Osteocyte (in vitro differentiated cells): ENCODE data around the gene HLCS. TPM values are rescaled to one million over a fixed set of nuclear protein-coding genes. Genes with fewer than 3 reads are reported as not detected.

Experiments
- DNase-seq: peaks from one replicate; pipeline ENCODE4 v3.0.0; 2021; ENCODE audit warnings: mixed read lengths; ENCODE audit not compliant: unreplicated experiment; ENCODE audit errors: extremely low spot score
- H3K27ac Mint-ChIP-seq: one replicate; pipeline ENCODE4 v1.8.0; 2021; ENCODE audit warnings: mild to moderate bottlenecking, mixed read lengths; ENCODE audit not compliant: unreplicated experiment
- H3K27me3 Mint-ChIP-seq: one replicate; pipeline ENCODE4 v1.8.0; 2021; ENCODE audit warnings: mixed read lengths; ENCODE audit not compliant: unreplicated experiment
- H3K36me3 Mint-ChIP-seq: one replicate; pipeline ENCODE4 v1.8.0; 2021; ENCODE audit warnings: mixed read lengths; ENCODE audit not compliant: unreplicated experiment
- H3K4me1 Mint-ChIP-seq: one replicate; pipeline ENCODE4 v1.8.0; 2021; ENCODE audit warnings: mixed read lengths; ENCODE audit not compliant: unreplicated experiment
- H3K4me3 Mint-ChIP-seq: one replicate; pipeline ENCODE4 v1.8.0; 2021; ENCODE audit warnings: mild to moderate bottlenecking, moderate library complexity, mixed read lengths; ENCODE audit not compliant: unreplicated experiment
- H3K9me3 Mint-ChIP-seq: one replicate; pipeline ENCODE4 v1.8.0; 2021; ENCODE audit warnings: mixed read lengths; ENCODE audit not compliant: unreplicated experiment
- total RNA-seq: library from RNA; stranded (reverse); gene quantifications from 2 replicates; pipeline ENCODE4 v1.2.1, GENCODE V29; 2021
- TF ChIP-seq, protein P1 (sequence below): fragments of 200-600 bp; sonication (generic); IDR thresholded peaks from 2 replicates; pipeline ENCODE4 v1.5.0; 2021; ENCODE audit warnings: antibody characterized with exemption, mild to moderate bottlenecking, moderate library complexity

The HLCS gene
- total RNA-seq, 1 donor from 2014 or later, result 26.7 TPM

DNA sequence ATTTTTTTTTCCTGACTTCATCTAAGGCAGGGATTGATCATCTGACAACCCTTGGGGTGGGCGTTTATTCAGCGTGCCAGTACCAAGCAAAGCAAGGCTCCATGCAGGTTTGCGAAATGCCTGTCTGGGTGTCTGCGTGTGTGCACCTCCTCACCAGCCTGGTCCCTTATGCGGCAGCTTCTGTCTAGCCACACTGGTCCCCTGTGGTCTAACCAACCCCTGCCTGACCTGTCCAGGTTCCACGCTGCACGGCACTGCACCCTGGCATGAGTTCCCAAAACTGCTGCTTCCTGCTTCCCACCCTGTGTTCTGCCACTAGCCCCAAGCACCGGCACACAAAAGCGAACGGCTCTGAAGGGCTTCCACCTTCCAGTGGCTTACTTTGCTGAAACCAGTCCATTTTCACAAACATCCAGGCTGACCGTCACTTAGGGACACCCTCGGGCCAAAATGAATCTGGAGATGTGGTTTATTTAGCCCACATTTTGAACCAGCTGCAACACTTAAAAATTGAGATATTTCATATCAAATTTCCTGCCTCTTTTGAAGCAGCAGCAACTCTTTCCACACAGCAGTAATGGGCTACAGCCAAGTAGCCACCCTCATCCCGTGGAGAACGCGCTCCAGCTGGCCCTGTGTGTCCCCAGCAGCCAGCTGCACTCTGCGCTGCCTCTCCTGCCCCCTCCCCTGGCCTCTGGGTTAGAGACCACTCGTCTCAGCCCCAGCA, 55.7 kb downstream of the HLCS start:
- DNase-seq, result peak; percentile 85
- peak overlapping the region; percentile 99 for H3K27ac Mint-ChIP-seq
- peak overlapping the region; percentile 57 for H3K4me3 Mint-ChIP-seq
- peaks cover 42% of the 10 kb centered on the region for H3K4me1 Mint-ChIP-seq
- H3K27me3 Mint-ChIP-seq, result no peaks in the 10 kb centered on the region
- TF ChIP-seq, protein P1, sequence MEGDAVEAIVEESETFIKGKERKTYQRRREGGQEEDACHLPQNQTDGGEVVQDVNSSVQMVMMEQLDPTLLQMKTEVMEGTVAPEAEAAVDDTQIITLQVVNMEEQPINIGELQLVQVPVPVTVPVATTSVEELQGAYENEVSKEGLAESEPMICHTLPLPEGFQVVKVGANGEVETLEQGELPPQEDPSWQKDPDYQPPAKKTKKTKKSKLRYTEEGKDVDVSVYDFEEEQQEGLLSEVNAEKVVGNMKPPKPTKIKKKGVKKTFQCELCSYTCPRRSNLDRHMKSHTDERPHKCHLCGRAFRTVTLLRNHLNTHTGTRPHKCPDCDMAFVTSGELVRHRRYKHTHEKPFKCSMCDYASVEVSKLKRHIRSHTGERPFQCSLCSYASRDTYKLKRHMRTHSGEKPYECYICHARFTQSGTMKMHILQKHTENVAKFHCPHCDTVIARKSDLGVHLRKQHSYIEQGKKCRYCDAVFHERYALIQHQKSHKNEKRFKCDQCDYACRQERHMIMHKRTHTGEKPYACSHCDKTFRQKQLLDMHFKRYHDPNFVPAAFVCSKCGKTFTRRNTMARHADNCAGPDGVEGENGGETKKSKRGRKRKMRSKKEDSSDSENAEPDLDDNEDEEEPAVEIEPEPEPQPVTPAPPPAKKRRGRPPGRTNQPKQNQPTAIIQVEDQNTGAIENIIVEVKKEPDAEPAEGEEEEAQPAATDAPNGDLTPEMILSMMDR, result no peak
- H3K9me3 Mint-ChIP-seq, result no peaks in the 10 kb centered on the region
- H3K36me3 Mint-ChIP-seq, result peaks cover 7% of the 10 kb centered on the region

DNA sequence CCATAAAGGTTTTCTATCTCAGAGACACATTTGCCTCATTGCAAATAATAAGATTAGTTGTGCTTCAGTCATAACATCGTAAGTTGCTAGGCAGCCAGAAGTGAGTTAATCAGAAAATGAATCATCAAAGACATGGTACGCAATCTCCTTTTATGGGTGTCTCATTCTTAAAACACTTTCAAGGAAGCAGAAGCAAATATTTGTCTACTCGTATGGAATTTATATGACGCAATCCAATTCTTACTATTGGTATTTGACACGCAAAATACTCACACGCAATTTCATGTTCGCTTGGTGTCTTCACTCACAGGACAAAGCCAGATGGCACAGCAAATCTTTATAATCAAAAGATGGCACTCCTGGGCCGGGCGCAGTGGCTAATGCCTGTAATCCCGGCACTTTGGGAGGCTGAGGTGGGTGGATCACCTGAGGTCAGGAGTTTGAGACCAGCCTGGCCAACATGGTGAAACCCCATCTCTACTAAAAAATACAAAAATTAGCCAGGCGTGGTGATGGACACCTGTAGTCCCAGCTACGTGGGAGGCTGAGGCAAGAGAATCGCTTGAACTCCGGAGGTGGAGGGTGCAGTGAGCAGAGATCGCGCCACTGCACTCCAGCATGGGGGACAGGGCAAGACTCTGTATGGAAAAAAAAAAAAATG, 56.4 kb downstream of the HLCS start:
- Mint-ChIP-seq H3K36me3 (peaks cover 7% of the 10 kb centered on the region), H3K4me3 (peak overlapping the region; percentile 57), H3K27me3 (no peaks in the 10 kb centered on the region), H3K4me1 (peaks cover 42% of the 10 kb centered on the region), H3K9me3 (no peaks in the 10 kb centered on the region), H3K27ac (peak overlapping the region; percentile 99)
- TF ChIP-seq, protein P1, result no peak
- no peak for DNase-seq

DNA sequence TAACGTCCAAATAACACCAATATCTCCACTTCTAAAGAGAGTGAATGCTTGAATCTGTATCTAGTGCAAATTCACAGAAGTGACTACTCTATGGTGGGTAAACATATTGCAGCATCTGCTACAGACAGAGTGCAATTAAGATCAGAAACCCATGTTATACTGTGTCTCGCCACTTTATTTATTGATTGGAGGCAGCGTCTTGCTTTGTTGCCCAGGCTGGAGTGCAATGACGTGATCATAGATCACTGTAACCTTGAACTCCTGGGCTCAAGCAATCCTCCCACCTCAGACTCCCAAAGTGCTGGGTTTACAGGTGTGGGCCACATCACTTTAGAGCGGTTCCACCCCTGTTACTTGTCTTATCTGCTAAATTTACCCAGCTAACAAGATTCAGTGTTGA, 57.0 kb downstream of the HLCS start:
- DNase-seq, result no peak
- no peaks in the 10 kb centered on the region for H3K9me3 Mint-ChIP-seq
- TF ChIP-seq, protein P1, result no peak
- peaks cover 42% of the 10 kb centered on the region for H3K4me1 Mint-ChIP-seq
- H3K4me3 Mint-ChIP-seq, result no peak overlapping the region
- peaks cover 7% of the 10 kb centered on the region for H3K36me3 Mint-ChIP-seq
- no peaks in the 10 kb centered on the region for H3K27me3 Mint-ChIP-seq
- peak overlapping the region; percentile 99 for H3K27ac Mint-ChIP-seq

DNA sequence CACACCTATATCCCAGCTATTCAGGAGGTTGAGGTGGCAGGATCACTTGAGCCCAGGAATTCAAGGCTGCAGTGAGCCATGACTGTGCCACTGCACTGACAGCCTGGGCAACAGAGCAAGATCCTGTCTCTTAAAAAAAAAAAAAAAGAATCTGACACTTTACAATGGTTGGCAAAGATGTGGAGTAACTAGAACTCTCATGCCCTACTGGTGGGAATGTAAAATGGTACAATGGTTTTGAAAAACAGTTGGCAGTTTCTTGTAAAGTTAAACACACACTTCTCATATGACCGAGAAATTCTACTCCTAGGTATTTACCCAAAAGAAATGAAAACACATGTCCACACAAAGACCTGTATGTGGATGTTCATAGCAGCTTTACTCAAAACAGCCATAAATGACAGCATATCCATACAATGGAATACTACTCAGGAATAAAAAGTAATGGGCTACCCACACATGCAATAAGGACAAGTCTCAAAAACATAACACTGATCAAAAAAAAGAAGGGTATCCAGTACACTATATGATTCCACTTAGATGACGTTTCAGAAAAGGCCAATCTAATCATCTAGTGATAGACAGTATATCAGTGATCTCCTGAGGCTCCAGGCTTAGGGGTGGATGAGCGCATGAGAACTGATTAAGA, 58.1 kb downstream of the HLCS start:
- Mint-ChIP-seq H3K4me3 (no peak overlapping the region), H3K27ac (peak overlapping the region; percentile 99), H3K36me3 (peaks cover 7% of the 10 kb centered on the region), H3K27me3 (no peaks in the 10 kb centered on the region), H3K9me3 (no peaks in the 10 kb centered on the region), H3K4me1 (peaks cover 38% of the 10 kb centered on the region)
- DNase-seq, result no peak
- TF ChIP-seq, protein P1, result peak; percentile 41
